HG03520 (cell line): ENCODE results near the gene ATP6V0C.

Experiments
- ATAC-seq: cut with Tn5 transposase; IDR thresholded peaks from one replicate; pipeline ENCODE4 v1.9.1; 2021; ENCODE audit warnings: mild to moderate bottlenecking, moderate library complexity; ENCODE audit not compliant: unreplicated experiment

ATP6V0C gene

DNA sequence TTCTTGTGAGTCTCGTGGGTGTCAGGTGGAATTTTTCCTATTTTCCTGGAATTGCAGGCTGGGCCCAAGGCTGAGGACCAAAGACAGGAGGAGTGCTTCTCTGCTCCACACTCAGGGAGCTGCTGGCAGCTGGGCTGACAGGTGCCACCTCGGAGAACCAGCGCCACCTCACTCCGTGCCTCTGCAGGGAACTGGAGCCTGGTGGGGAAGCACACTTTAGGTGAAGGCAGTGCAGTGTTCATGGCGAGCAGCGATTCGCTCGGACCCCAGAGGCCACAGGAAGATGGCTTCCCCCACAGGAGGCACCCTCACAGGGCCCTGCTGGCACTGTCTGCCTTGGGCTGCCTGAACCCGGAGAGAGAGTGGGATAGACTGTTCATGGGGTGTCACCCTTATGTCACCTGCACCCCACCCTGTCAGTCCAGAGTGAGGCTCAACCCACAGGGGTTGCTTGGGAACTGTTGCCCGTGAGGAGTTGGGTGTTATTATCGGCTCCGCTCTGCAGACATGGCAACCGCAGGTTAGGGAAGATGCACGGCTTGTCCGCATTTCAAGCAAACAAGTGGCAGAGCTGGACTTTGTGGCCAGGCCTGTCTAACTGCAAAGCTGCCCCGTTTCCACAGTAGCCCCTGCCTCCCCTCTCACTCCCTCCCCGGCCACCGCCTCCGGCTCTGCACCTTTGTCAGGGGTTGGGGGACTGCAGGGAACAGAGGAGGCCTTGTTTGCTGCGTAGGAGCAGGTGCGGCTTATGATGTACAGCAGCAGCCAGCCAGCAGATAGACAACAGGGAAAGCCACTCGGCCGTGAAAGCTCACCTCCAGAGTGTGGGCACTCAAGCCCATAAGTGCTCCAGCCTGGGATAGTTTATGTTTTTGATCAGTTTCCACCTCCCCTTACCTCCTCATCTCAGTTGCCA lies 23.3 kb upstream of the ATP6V0C start:
- no peak for ATAC-seq

DNA sequence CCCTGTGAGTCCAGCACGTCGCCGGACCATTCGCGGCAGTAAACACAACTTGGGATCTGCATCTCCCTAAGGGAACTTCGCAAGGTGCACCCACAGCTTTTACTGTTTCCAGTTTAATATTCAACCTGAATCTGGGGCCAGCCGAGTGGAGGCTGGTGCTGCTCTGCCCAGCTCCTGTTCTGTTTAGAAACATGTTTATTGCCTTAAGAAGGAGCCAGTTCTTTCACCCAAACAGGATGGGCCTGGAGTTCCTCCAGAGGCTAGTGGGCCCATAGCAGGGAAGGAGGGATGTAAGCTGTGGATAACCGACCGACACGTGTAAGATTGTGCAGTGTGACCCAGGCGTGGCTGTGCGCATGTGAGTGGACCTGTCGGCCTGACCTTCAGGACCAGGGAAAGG lies 21.5 kb upstream of the ATP6V0C start:
- no peak for ATAC-seq

DNA sequence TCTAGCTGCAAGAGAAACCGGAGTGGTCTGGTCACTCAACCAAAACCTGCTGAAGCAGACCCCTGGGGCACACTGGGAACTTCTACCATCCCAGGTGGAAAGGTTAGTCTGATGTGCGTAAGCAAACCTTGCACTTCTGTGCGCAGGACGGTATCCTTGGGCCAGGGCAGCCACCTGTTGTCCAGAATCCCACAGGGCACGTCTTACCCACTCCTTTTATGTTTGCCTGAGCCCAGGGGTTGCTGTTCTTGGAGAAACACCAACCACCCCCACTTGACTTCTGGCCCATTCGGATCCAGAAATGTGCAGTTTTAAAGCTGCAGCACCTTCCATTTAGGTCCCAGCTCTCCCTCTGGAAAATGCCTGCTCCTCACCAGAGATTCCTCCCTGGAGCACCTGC lies 20.1 kb upstream of the ATP6V0C start:
- ATAC-seq = no peak

DNA sequence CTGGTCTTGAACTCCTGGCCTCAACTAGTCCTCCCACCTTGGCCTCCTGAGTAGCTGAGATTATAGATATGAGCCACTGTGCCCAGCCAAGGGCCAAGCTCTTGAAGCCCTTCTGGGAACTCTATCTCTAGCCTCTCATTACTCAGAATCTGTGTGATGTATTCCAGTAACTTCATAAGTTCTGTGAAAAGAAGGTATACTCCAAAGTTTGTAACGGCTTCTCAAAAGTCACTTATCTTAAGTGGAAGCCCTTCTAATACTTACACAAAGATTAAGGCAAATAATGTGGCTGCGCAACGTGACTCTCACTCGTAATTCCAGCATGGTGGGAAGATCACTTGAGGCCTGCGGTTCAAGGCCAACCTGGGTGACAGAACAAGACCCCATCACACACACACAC lies 19.1 kb upstream of the ATP6V0C start:
- no peak for ATAC-seq

DNA sequence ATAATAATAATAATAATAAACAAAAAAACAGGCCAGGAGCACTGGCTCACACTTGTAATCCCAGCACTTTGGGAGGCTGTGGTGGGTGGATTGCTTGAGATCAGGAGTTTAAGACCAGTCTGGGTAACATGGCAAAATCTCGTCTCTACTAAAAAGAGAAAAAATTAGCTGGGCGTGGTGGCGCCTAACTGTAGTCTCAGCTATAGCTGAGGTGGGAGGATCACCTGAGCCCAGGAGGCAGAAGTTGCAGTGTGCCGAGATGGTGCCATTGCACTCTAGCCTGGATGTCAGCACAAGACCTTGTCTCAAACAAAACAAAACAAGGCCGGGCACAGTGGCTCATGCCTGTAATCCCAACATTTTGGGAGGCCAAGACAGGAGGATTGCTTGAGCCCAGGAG lies 18.7 kb upstream of the ATP6V0C start:
- ATAC-seq = no peak

DNA sequence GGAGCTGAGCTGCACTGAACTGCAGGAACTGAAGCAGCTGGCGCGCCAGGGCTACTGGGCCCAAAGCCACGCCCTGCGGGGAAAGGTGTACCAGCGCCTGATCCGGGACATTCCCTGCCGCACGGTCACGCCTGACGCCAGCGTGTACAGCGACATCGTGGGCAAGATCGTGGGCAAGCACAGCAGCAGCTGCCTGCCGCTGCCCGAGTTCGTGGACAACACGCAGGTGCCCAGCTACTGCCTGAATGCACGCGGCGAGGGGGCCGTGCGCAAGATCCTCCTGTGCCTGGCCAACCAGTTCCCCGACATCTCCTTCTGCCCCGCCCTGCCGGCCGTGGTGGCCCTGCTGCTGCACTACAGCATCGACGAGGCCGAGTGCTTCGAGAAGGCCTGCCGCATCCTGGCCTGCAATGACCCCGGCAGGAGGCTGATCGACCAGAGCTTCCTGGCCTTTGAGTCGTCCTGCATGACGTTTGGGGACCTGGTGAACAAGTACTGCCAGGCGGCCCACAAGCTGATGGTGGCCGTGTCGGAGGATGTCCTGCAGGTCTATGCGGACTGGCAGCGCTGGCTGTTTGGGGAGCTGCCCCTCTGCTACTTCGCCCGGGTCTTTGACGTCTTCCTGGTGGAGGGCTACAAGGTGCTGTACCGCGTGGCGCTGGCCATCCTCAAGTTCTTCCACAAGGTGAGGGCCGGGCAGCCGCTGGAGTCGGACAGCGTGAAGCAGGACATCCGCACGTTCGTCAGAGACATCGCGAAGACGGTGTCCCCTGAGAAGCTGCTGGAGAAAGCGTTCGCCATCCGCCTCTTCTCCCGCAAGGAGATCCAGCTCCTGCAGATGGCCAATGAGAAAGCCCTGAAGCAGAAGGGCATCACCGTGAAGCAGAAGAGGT lies 17.3 kb upstream of the ATP6V0C start:
- no peak for ATAC-seq

DNA sequence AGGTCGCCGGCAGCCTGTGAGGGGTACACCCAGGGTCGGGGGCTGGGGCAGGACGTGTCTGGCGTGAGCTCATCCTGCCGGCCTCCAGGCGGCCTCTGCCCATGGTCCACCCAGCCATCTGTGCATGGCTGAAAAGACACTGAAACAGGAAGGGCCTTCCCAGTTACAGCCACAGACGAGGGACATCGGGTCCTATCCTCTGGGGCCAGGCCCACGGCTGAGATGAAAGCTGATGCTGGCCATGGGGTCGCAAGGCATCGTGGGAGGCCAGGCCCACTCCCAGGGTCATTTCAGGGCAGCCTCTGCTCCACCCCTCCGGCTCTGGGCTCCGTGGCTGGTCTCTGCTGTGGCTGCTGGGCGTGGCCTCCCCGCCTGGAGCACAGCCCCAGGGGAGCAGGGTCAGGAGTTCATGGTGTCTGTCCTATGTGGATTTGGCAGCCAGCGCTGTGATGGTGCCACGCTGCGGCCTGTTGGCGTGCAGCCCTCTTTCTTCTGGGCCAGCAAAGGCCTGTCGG lies 16.6 kb upstream of the ATP6V0C start:
- ATAC-seq = no peak

DNA sequence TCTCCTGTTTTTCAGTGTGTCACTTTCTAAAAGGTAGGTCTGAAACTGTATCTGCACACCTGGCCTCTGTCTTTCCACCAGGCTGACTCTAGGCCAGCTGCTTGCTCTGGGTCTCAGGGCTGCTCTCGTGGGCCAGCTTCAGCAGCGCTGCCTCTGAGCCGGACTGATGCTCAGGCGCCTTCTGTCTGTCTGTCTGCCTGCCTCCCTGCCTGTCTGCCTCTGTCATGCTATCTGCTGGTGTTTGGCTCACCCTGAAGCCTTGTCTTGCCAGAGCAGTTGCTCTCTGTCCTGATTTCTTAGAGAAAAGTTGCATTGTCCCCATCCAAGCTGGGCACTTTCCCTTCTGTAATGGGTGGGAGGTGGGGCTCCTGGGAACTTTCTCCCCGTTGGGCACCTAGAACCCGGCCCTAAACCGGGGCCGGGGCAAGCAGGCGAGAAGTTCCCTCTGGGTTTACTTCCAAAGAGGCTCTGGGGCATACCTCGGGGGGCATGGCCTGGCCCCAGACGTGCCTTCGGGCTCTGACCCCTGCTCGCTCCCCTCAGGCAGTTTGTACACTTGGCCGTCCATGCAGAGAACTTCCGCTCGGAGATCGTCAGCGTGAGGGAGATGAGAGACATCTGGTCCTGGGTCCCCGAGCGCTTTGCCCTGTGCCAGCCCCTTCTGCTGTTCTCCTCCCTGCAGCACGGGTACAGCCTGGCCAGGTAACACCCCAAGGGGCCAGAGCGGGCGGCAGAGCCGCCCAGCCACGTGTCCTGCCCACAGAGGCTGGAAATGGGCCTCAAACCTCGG lies 15.9 kb upstream of the ATP6V0C start:
- ATAC-seq = no peak

DNA sequence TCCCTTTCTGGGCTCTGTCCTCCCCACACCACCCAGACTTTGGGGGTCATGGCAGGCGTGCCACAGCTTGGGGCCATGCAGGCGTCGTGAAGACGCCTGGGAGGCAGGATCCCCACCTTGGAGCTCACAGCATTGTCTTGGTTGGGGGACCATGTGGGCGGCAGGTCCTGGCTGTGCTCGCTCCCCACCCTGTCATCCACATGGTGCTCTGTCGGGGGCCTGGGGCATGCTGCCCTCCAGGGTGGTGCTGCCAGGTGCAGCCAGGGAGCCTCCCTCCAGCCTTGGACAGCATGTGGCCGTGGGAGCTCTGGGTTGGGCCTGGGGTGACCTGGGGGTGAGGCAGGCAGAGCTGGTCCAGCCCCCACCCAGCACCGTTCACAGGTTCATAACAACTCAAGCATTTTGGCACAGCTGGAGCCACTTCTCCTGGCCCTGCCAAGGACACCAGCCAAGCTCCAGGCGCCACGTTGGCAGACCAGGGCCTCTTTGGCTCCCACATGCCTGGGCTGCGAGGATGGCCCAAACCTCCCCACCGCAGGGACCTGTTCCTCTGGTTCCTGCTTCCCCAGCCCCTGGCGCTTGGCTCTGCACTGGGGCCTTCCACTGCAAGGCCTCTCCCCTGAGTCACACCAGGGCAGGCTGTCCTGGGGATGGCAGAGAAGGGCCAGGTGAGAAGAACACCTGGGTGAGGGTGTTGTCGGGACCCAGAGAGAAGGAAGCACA lies 15.1 kb upstream of the ATP6V0C start:
- no peak for ATAC-seq

DNA sequence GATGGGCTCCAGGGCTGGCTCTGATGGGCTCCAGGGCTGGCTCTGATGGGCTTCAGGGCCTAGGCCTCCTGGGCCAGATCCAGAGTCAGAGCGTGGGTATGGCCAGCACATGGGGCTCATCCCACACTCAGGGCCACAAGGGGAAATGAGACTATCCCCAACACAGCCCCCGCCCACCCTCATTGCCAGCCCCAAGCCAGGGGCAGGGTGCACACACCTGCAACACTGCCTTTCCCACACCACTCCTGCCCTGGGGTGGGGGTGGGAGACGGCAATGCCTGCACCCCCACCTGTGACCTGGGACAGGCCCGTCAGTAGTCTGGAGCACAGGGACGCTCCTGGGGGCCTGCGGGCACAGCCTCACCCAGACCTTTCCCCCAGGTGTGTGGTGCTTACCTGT lies 14.3 kb upstream of the ATP6V0C start:
- ATAC-seq = no peak

DNA sequence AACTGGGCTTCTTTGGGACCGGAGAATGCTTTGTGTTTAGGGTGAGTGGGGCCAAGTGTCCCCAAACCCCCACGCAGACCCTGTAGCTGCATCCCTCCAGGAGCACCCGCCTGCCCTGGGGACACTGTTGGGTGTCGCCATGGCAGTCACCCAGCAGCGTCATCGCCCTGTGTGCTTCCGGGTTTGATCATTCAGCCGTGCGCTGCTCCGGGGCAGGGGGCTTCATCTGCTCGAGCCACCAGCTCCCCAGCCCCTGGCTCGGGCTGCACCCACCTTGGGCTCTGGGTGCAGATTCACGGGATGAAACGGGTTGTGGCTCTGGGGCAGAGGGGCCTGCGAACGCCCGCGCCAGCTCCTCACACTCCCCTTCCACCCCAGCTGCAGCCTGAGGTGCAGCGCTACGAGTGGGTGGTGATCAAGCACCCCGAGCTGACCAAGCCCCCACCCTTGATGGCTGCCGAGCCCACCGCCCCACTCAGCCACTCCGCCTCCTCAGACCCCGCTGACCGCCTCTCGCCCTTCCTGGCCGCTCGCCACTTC lies 13.8 kb upstream of the ATP6V0C start:
- no peak for ATAC-seq

DNA sequence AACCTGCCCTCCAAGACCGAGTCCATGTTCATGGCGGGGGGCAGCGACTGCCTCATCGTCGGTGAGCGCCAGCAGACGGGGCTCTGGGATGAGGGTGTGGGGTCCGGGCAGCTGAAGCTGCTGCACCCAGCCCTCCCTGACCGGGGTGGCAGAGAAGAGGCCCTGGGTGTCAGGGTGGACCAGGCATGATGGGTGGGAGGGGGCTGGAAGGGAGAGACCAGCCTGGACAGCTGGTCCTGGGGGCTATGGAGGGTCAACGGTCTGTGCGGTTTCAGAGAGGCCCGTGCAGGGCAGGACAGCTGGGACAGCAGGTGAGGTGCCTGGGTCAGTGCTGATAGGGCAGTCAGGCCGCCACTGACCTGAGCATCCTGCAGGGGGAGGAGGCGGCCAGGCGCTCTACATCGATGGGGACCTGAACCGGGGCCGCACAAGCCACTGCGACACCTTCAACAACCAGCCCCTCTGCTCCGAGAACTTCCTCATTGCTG lies 13.3 kb upstream of the ATP6V0C start:
- ATAC-seq = no peak

DNA sequence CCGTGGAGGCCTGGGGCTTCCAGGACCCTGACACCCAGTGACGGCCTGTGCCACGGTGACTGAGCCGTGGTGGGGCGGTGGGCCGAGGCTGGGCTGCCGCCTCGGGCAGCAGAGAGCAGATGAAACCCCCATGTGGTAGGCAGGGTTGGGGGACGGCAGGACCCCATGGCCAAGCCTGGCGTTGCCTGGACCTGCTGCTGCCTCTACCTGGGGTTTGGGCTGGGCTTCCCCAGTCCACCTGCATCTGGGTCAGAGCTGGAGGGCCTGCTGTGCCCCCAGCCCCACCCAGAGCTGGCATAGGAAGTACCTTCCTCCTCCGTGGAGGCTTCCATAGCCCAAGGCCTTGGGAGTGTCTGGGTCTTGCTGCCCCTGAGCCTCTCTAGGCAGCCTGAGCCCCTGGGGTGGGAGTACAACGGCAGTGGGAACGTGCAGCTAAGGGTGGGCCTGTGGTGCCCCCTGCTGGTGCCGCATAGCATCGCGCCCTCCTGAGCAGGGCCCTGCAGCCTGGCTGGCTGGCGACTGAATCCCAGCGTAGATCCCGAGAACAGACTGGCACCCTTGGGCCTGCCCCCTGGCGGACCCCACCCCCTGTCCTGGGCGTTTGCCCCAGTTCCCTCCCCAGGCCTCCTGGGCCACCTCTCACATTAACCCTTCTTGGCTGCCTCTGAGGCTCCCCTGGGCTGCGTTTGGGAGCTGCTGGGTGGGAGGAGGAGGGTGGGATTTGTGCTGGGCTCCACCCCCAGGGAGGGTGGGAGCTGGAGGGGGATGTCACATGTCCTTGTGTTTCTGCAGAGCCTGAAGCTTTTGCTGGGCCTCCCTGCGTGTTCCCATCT lies 12.6 kb upstream of the ATP6V0C start:
- ATAC-seq = no peak

DNA sequence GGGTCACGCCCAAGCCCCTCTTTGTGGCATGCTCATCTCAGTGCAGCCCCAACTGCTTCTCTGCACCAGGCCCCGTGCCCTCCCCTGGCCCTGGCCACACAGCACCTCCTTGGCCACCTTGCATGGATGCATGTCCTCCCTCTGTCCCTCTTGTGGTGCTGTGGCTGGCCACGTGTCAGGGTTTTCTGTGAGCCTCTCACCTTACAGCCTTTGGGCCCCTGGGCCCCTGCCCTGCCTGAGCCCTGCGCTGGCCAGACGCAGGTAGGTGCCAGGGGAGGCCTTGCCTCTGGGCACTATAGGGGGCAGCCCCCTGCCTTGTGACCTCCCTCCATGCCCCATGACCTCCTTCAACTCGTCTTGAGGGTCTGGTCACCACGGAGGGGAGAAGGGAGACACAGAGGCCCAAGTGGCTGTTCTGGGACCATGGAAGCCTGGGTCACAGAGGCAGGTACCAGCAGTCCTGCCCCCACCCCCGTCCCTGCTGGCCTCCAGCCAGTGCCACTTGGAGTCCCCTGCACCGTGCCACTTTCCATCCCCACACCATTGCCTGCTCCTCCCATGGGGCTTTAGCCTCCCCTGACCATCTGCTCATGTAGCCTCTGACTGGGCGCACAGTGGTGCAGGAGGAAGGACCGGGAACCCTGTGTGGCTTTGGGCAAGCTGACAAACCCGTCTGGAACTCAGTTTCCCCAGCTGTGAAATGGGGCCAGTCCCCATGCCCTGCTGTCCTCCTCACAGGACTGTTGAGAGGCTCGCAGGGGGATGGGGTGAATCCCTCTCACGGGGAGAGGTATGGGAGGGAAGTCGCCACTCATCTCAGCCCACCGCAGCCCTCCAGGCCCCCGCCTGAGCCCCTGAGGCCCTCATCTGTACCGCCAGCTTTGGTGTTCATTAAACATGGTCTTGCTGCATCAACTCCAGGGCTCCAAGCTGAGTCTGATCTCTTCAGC lies 11.5 kb upstream of the ATP6V0C start:
- no peak for ATAC-seq

DNA sequence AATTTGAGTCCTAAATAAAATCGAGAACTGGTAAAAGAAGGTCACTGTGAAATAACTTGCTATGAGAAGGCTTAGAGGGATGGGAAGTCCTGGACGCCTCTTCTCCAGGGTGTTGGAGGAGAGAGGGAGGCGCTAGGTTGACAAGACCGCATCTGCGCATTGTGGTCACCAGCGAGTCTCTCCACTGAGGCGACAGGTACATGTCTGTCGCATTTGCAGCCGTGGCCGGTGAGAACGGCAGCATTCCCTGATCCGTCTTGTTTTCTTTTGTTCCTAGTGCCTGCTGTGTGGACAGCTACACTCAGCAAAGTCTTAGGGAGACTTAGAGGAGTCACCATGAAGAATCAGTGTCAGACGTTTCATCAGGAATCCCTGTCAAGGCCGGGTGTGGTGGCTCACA lies 8.1 kb upstream of the ATP6V0C start:
- ATAC-seq = no peak

DNA sequence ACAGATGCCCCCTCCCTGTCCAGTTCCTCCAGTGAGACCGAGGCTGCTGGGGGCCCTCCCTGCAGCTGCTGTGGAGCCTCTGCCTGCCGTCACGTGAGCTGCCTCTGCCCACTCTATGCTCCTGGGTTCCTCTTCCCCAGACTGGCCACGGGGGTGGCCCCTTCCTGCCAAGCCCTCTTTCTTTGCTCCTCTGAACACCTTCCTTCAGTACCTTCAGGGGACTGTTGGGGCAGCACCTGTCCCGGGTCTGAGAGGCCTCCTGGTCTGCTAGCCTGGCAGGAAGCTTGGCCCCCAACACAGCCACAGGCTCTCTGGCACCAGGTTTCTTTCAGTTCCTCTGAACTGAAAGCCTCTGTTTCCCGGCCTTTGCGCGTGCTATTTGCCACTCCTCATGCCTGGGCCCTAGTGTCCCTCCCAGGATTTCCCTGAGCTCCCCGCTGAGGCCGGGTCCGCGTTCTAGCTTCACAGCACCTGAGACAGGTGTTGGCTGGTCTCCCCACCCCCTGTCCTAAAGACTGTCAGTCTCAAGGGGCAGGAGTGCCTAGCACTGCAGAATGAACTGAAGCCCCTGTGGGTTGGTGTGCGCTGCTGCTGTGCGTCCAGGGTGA lies 6.6 kb upstream of the ATP6V0C start:
- ATAC-seq = no peak

DNA sequence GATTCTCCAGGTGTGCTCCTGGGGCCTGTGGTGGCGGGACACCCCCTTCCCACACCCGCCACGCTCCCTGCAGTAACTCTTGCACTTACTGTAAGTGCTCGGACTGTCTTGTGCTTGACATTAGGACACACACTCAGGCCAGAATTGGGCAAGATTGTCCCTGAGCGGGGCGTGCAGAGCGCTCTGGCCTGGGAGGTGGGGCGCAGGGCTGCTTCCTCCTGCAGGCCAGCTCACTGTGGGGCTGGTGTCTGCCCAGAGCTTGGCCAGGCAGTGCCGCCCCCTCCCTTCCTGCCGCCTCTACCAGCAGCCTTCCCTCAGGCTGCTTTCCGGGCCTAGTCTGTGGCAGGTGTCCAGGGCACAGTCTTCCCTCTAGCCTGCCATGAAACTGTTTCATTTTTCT lies 6.1 kb upstream of the ATP6V0C start:
- no peak for ATAC-seq
